Suprapubic skin (tissue), 4 donors: ENCODE results near the gene KRT12. TPM values are rescaled to one million over a fixed set of nuclear protein-coding genes. Genes with fewer than 3 reads are reported as not detected.
"Not testable (repeated sequence)": the region's sequence is repeated elsewhere in the genome, so short reads cannot be mapped to it uniquely, and the experiment has no call there.

ENCODE experiments used
- DNase-seq, 2 donors: peaks; one replicate each; pipeline ENCODE4 v3.0.0-alpha.2; 2019; ENCODE audit warnings: low spot score in 2 of 2
- H3K27ac ChIP-seq: fragments of 200-600 bp; sonication (generic); one replicate; pipeline ENCODE4 v1.5.1; 2019
- H3K27me3 ChIP-seq: fragments of 200-600 bp; sonication (generic); one replicate; pipeline ENCODE4 v1.5.1; 2019
- H3K36me3 ChIP-seq: fragments of 200-600 bp; sonication (generic); one replicate; pipeline ENCODE4 v1.5.1; 2019
- H3K4me1 ChIP-seq: fragments of 200-600 bp; sonication (generic); one replicate; pipeline ENCODE4 v1.5.1; 2019
- H3K4me3 ChIP-seq: fragments of 200-600 bp; sonication (generic); one replicate; pipeline ENCODE4 v1.5.1; 2019; ENCODE audit warnings: mild to moderate bottlenecking
- H3K9me3 ChIP-seq: fragments of 200-600 bp; sonication (generic); one replicate; pipeline ENCODE4 v1.5.1; 2019
- EP300 ChIP-seq: sonication (generic); formaldehyde crosslinking; IDR thresholded peaks from one replicate; pipeline ENCODE4 v1.6.1; 2017; ENCODE audit warnings: antibody characterized with exemption
- POLR2A ChIP-seq, 2 donors: fragments of 450-650 bp; IDR thresholded peaks; one replicate each; pipeline ENCODE4 v1.6.1; 2017; ENCODE audit warnings: antibody characterized with exemption in 2 of 2, mild to moderate bottlenecking in 2 of 2, moderate library complexity in 2 of 2
- POLR2AphosphoS5 ChIP-seq, 3 donors: sonication (generic); formaldehyde crosslinking; IDR thresholded peaks; one replicate each; pipeline ENCODE4 v1.6.1; 2017; ENCODE audit warnings: antibody characterized with exemption in 3 of 3
- WGBS: methylation state at CpG from one replicate; pipeline ENCODE4 v1.1.5; 2018; 5-methylcytosine and 5-hydroxymethylcytosine counted together
- total RNA-seq, 4 donors: library from RNA; depleted of rRNA; stranded (reverse); fragments of >200 nt; gene quantifications; one replicate each; pipeline ENCODE4 v1.1.0, GENCODE V29; 2016
- TF ChIP-seq, protein P1 (sequence below), 2 donors: fragments of 200-600 bp in 1 of 2; fragments of 450-650 bp in 1 of 2; sonication (generic) in 1 of 2; IDR thresholded peaks; one replicate each; pipeline ENCODE4 v1.5.1; 2016 to 2019; ENCODE audit warnings: antibody characterized with exemption in 2 of 2, mild to moderate bottlenecking in 1 of 2, moderate library complexity in 1 of 2

Gene KRT12
- total RNA-seq, 4 donors from 2014 or later, result not detected

DNA sequence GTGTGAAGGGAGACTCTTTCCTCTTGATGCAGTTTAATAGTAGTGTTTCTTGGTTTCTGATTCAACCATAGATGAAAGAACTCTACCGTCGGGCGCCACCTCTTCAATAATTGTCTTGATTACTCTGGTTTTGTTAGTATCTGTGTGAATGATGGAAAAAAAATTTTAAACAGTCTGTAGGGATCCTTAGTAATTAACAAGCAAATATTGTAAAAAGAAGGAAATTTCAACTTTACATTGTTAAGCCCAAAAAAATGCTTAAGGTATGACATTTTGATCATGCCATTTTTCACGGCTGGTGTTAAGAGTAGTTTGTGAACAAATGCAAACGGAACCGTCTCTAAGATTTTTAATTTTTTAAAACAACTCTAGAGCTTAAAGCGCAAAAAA, 48.7 kb downstream of the KRT12 start:
- Histone ChIP-seq H3K36me3 (no peaks in the 10 kb centered on the region), H3K4me1 (peaks cover 20% of the 10 kb centered on the region), H3K27me3 (no peaks in the 10 kb centered on the region), H3K9me3 (no peaks in the 10 kb centered on the region), H3K4me3 (peak overlapping the region; percentile 56), H3K27ac (peak overlapping the region; percentile 92)
- TF ChIP-seq POLR2A (IDR thresholded peaks at IDR 0.05), result no peak
- no peak for TF ChIP-seq EP300
- TF ChIP-seq, protein P1, sequence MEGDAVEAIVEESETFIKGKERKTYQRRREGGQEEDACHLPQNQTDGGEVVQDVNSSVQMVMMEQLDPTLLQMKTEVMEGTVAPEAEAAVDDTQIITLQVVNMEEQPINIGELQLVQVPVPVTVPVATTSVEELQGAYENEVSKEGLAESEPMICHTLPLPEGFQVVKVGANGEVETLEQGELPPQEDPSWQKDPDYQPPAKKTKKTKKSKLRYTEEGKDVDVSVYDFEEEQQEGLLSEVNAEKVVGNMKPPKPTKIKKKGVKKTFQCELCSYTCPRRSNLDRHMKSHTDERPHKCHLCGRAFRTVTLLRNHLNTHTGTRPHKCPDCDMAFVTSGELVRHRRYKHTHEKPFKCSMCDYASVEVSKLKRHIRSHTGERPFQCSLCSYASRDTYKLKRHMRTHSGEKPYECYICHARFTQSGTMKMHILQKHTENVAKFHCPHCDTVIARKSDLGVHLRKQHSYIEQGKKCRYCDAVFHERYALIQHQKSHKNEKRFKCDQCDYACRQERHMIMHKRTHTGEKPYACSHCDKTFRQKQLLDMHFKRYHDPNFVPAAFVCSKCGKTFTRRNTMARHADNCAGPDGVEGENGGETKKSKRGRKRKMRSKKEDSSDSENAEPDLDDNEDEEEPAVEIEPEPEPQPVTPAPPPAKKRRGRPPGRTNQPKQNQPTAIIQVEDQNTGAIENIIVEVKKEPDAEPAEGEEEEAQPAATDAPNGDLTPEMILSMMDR (IDR thresholded peaks at IDR 0.05), result no peak
- TF ChIP-seq POLR2AphosphoS5 (IDR thresholded peaks at IDR 0.05), result no peak
- WGBS, result 13% methylated on average over 7 of the region's 7 CpGs
- no peak for DNase-seq

DNA sequence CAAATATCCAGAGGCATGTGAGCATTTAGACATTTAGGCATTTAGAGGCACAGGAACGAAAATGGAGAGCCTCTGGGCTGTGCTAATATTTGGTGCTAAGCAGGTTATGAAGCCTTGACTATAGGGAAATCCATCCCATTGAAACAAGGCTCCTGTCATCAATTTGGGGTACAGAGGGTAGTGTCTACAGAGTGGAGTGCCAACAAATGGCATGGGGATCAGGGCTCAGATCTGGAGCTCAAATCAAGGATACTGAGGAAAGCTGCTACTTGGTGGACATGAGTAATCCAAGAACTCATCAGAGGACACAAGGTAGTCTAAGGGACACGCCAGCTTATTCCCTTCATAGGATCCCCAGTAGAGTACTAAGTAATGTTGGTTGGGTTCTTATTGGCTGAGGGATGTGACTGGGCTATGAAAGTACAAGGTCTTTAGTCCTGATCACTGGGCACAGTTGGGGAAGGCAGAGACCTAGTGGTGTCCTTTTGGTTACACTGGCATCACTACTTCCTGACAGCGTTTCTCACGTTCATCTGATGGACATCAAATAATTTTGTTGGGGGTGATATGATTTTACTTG, 49.8 kb downstream of the KRT12 start:
- no peaks in the 10 kb centered on the region for H3K9me3 ChIP-seq
- H3K27ac ChIP-seq, result no peak overlapping the region
- no peaks in the 10 kb centered on the region for H3K36me3 ChIP-seq
- TF ChIP-seq POLR2A (IDR thresholded peaks at IDR 0.05) (no peak), EP300 (no peak), POLR2AphosphoS5 (IDR thresholded peaks at IDR 0.05) (no peak)
- TF ChIP-seq, protein P1 (IDR thresholded peaks at IDR 0.05), result no peak
- DNase-seq, result no peak
- peaks cover 20% of the 10 kb centered on the region for H3K4me1 ChIP-seq
- 82% methylated on average over 4 of the region's 4 CpGs for WGBS
- H3K27me3 ChIP-seq, result peaks cover 6% of the 10 kb centered on the region
- H3K4me3 ChIP-seq, result peak overlapping the region; percentile 56

DNA sequence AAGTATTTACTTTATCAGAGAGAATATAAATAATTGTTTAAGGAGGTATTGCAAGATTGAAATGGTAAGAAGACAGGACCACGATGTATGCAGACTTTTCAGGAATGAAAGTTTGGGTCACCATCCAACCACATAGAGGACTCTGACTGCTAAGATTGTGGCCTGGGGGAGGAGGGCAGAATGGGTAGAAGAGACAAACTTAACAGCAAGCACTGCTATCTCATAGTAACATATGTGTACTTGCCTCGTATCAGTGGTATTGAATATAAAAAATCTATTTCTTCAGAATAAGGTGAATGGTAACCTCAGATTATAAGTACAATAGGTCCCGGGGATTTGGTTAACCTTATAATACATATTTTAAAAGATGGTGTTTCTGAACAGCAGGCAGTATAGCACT, 50.5 kb downstream of the KRT12 start:
- 78% methylated on average over 3 of the region's 3 CpGs for WGBS
- peaks cover 20% of the 10 kb centered on the region for H3K4me1 ChIP-seq
- no peaks in the 10 kb centered on the region for H3K9me3 ChIP-seq
- TF ChIP-seq, protein P1 (IDR thresholded peaks at IDR 0.05), result no peak
- no peak for TF ChIP-seq POLR2A (IDR thresholded peaks at IDR 0.05)
- no peak for TF ChIP-seq POLR2AphosphoS5 (IDR thresholded peaks at IDR 0.05)
- TF ChIP-seq EP300, result no peak
- H3K36me3 ChIP-seq, result no peaks in the 10 kb centered on the region
- peaks cover 10% of the 10 kb centered on the region for H3K27me3 ChIP-seq
- H3K27ac ChIP-seq, result no peak overlapping the region
- DNase-seq, result no peak
- no peak overlapping the region for H3K4me3 ChIP-seq

DNA sequence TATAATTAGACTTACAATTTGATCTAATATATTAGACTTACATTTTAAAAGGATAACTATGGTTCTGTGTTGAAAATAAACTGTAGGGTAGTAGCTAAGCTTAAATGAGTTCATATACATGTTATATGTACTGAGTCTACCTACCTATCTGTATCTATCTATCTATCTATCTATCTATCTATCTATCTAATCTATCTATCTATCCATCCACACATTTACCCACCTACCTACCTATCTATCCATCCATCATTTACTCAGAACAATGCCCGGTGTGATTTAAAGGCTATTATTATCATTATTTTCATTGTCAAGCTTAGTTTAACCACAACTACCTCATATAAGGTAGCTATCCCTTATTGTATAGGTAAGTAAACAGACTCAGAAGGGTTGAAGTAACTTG, 51.6 kb downstream of the KRT12 start:
- Histone ChIP-seq H3K9me3 (no peaks in the 10 kb centered on the region), H3K4me1 (peaks cover 18% of the 10 kb centered on the region), H3K27me3 (peaks cover 11% of the 10 kb centered on the region), H3K4me3 (no peak overlapping the region), H3K36me3 (no peaks in the 10 kb centered on the region), H3K27ac (no peak overlapping the region)
- no peak for DNase-seq
- 84% methylated on average over 1 of the region's 1 CpG for WGBS
- TF ChIP-seq POLR2A (IDR thresholded peaks at IDR 0.05), result no peak
- no peak for TF ChIP-seq EP300
- TF ChIP-seq POLR2AphosphoS5 (IDR thresholded peaks at IDR 0.05), result no peak
- TF ChIP-seq, protein P1 (IDR thresholded peaks at IDR 0.05), result no peak

DNA sequence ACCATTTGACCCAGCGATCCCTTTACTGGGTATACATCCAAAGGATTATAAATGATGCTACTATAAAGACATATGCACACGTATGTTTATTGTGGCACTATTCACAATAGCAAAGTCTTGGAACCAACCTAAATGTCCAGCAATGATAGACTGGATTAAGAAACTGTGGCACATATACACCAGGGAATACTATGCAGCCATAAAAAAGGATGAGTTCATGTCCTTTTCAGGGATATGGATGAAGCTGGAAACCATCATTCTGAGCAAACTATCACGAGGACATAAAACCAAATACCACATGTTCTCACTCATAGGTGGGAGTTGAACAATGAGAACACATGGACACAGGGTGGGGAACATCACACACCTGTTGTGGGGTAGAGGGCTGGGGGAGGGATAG, 52.4 kb downstream of the KRT12 start:
- 78% methylated on average over 3 of the region's 3 CpGs for WGBS
- peaks cover 11% of the 10 kb centered on the region for H3K4me1 ChIP-seq
- not testable (repeated sequence) for DNase-seq, H3K9me3 ChIP-seq, H3K36me3 ChIP-seq, H3K27ac ChIP-seq, H3K4me3 ChIP-seq
- peaks cover 19% of the 10 kb centered on the region for H3K27me3 ChIP-seq

DNA sequence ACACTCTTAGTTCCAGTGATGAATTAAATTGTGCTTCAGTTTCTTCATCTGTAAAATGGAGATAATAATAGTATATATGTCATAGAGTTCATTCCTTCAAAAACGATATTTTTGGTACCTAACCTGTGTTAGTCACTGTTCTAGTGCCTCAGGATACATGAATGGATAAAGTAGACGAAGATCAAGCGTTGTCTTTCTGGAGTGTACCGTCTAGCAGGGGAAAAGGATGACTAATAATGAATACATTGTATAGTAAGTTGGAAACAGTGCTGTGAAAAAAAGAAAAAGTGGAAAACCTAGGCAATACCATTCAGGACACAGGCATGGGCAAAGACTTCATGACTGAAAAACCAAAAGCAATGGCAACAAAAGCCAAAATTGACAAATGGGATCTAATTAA, 53.2 kb downstream of the KRT12 start:
- Histone ChIP-seq H3K27me3 (peaks cover 22% of the 10 kb centered on the region), H3K4me1 (peaks cover 7% of the 10 kb centered on the region), H3K27ac (no peak overlapping the region), H3K4me3 (no peak overlapping the region), H3K9me3 (no peaks in the 10 kb centered on the region), H3K36me3 (no peaks in the 10 kb centered on the region)
- no peak for DNase-seq
- TF ChIP-seq POLR2AphosphoS5 (IDR thresholded peaks at IDR 0.05) (no peak), EP300 (no peak), POLR2A (IDR thresholded peaks at IDR 0.05) (no peak)
- TF ChIP-seq, protein P1 (IDR thresholded peaks at IDR 0.05), result no peak
- WGBS, result 51% methylated on average over 4 of the region's 4 CpGs
